Naive B cell (primary cell): ENCODE results near the gene SH3GL2. TPM values are rescaled to one million over a fixed set of nuclear protein-coding genes. Genes with fewer than 3 reads are reported as not detected.

Source experiments
- ATAC-seq, 2 donors: fragments of 150-1000 bp; cut with Tn5 transposase; 2 replicates each; pipeline ENCODE4 v1.10.0; 2021; ENCODE audit warnings: low read depth in 2 of 2, mild to moderate bottlenecking in 2 of 2, moderate library complexity in 2 of 2
- DNase-seq: peaks from one replicate; pipeline ENCODE4 v3.0.0; 2022
- H3K27ac Mint-ChIP-seq, 6 donors: one replicate each; pipeline ENCODE4 v1.8.0; 2020 to 2022; ENCODE audit warnings: mild to moderate bottlenecking in 6 of 6, mixed read lengths in 6 of 6, moderate library complexity in 5 of 6, inconsistent platforms in 2 of 6
- H3K27me3 Mint-ChIP-seq, 3 donors: one replicate each; pipeline ENCODE4 v1.8.0; 2021 to 2022; ENCODE audit warnings: mixed read lengths in 3 of 3, mild to moderate bottlenecking in 1 of 3
- H3K36me3 Mint-ChIP-seq, 2 donors: one replicate each; pipeline ENCODE4 v1.8.0; 2020 to 2022; ENCODE audit warnings: mixed read lengths in 2 of 2, inconsistent platforms in 1 of 2, mild to moderate bottlenecking in 1 of 2
- H3K4me1 Mint-ChIP-seq, 3 donors: one replicate each; pipeline ENCODE4 v1.8.0; 2020 to 2022; ENCODE audit warnings: mixed read lengths in 3 of 3, inconsistent platforms in 1 of 3, mild to moderate bottlenecking in 1 of 3, moderate library complexity in 1 of 3
- H3K4me3 Mint-ChIP-seq, 8 donors: one replicate each; pipeline ENCODE4 v1.8.0; 2020 to 2022; ENCODE audit warnings: mild to moderate bottlenecking in 8 of 8, mixed read lengths in 8 of 8, moderate library complexity in 8 of 8, inconsistent platforms in 2 of 8
- H3K9me3 Mint-ChIP-seq, 7 donors: one replicate each; pipeline ENCODE4 v1.8.0; 2020 to 2022; ENCODE audit warnings: mixed read lengths in 7 of 7, mild to moderate bottlenecking in 5 of 7, inconsistent platforms in 2 of 7, moderate library complexity in 1 of 7
- polyA plus RNA-seq, 6 donors: library from polyadenylated mRNA; unstranded; fragments of 300-500 nt; fragmentation: Illumina TruSeq; gene quantifications; one replicate each; pipeline ENCODE4 v1.2.3, GENCODE V29; 2021; ENCODE audit warnings: low read depth in 6 of 6

SH3GL2 gene
- not detected for polyA plus RNA-seq

DNA sequence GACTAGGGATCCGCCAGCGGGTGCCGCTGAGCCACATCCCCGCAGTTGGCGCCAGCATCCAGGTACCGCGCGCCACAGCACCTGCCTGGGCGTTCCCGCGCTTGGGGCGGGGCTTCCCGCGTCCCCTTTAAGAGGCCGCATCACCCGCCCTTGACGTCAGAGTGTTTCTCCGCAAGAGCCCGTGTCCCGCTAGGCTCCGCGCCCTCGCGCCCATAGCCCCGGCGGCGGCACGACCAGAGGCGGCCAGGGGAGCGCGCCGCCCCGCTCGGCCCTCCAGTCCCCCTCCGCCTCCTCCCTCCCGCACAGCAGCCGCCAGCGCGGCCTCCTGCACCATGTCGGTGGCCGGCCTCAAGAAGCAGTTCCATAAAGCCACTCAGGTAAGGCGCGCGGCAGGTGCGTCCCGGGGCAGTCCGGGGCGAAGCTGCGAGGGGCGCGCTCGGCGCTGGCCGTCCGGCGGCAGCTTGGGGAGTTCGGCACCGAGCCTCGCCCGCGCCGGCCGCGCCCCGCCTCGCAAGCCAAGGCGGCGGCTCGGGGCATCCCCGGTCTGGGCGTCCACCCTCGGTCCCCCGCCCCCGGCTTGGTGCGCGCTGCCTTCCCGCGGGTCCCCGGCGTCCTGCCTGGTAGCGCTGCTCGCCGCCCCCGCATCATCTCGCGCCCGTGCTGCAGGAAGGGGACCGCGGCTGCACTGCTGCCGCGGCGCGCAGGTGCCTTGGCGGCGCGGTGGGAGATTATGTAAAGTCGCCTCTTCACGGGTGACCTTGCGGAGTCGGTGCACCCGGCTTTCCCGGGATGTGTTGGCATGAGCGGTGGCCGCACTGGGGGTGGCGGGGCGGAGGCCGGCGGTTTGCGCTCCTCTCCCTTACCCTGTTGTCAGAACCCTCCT is at the start of gene SH3GL2:
SH3GL2 (plus strand) TSS at position 156 of the 883 bp plus-strand sequence.
- peaks cover 0 to 7% of the 10 kb centered on the region in 2 donors for H3K36me3 Mint-ChIP-seq
- no peak for ATAC-seq
- H3K4me1 Mint-ChIP-seq: peaks cover 0 to 4% (median 4%) of the 10 kb centered on the region in 3 donors
- peak within 1 kb of the TSS in 1 of 6 donors; percentile 54 for H3K27ac Mint-ChIP-seq
- no peak for DNase-seq
- peaks cover 31 to 39% (median 35%) of the 10 kb centered on the region in 3 donors for H3K27me3 Mint-ChIP-seq
- peaks cover 0 to 18% (median 5%) of the 10 kb centered on the region in 7 donors for H3K9me3 Mint-ChIP-seq
- H3K4me3 Mint-ChIP-seq: peak within 1 kb of the TSS in 7 of 8 donors; percentile 27 to 75 (median 63)

DNA sequence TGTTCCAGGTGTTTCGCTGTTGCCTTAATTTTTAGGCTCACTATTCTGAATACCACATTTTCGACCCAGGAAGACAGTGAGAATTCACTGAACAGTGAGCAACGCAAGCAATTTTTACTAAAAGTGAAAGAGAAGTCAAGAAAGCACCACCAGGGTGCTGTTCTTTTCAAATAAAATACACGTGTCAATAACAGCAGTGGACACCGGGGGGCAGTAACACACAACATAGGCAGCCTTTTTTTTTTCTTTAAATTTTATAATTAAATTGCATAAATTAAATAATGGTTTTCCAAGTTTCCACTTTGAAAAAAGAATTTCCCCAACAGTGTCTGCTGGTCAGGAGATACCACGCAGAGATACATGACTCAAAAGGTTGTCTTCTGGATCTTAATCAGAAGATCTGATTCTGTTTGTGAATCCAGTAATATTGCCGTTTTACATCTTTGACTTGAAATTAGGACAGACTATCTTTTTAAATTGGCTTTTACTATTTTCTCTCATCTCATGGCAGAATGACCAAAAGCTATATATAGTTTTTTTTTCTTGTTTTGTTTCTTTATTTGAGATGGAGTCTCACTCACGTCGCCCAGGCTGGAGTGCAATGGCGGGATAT is 47.1 kb upstream of the SH3GL2 start:
- DNase-seq (no peak), ATAC-seq (no peak)
- Mint-ChIP-seq H3K4me3 (no peak overlapping the region), H3K36me3 (no peaks in the 10 kb centered on the region), H3K27me3 (no peaks in the 10 kb centered on the region), H3K4me1 (no peaks in the 10 kb centered on the region), H3K27ac (no peak overlapping the region), H3K9me3 (peaks cover 0 to 2% (median 0%) of the 10 kb centered on the region in 7 donors)

DNA sequence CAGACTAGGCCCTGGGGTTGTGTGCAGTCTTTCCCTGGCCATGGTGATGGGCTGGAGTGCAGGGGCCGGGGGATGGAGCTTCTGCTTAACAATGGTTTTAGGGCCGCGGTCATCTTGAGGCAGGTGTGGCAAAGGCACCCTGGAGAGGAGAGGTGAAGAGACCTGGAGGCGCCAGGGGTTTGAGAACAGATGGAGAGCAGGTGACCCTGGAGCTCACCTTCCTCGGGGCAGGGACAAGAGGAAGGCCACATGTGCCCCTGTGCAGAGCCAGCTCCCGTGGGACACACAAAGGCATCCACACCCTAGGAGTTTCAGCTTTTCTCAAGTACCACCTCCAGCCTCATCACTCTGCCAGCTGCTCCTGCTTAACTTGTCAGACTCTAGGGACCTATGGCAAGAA is 46.4 kb upstream of the SH3GL2 start:
- Mint-ChIP-seq H3K27ac (no peak overlapping the region), H3K27me3 (no peaks in the 10 kb centered on the region), H3K4me3 (no peak overlapping the region), H3K9me3 (peaks cover 0 to 4% (median 0%) of the 10 kb centered on the region in 7 donors), H3K36me3 (no peaks in the 10 kb centered on the region), H3K4me1 (no peaks in the 10 kb centered on the region)
- DNase-seq (no peak), ATAC-seq (no peak)

DNA sequence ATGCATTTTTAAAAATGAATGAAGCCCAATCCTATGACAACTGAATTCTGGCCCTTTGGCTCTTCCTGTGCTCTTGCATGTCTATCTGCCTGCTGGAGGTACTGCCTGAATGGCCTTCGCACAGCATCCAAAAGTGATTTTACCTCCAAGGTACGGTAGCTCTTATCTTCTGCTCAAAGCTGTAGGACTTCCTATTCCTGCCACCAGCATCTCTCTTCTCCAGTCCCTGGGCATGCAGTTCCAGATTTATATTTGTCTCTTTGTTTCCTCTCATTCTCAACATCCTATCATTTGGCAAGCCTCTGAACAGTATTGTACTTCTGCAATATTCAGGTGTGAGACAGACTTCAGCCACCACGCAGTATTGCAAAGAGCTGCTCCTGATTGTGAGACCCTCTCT is 43.7 kb upstream of the SH3GL2 start:
- H3K4me3 Mint-ChIP-seq: no peak overlapping the region
- DNase-seq (no peak), ATAC-seq (no peak)
- H3K27ac Mint-ChIP-seq: peak overlapping the region in 1 of 6 donors; percentile 22
- H3K27me3 Mint-ChIP-seq: no peaks in the 10 kb centered on the region
- no peaks in the 10 kb centered on the region for H3K4me1 Mint-ChIP-seq
- H3K36me3 Mint-ChIP-seq: no peaks in the 10 kb centered on the region
- peaks cover 0 to 4% (median 0%) of the 10 kb centered on the region in 7 donors for H3K9me3 Mint-ChIP-seq

DNA sequence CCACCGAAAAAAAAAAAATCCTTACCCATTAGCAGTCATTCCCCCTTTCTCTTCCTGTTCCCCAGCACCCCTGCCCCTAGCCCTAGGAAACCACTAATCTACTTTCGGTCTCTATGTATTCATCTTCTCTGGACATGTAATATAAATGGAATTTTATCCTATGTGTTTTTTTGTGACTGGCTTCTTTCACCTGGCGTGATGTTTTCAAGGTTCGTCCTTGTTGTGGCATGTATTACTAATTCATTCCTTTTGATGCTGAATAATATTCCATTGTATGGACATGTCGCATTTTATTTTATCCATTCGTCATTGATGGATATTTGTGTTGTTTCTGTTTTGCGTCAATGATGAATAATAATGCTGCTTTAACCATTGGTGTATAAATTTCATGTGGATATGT is 42.8 kb upstream of the SH3GL2 start:
- no peak overlapping the region for H3K4me3 Mint-ChIP-seq
- H3K27me3 Mint-ChIP-seq: no peaks in the 10 kb centered on the region
- DNase-seq: no peak
- no peaks in the 10 kb centered on the region for H3K36me3 Mint-ChIP-seq
- no peak for ATAC-seq
- H3K9me3 Mint-ChIP-seq: peaks cover 0 to 8% (median 3%) of the 10 kb centered on the region in 7 donors
- no peak overlapping the region for H3K27ac Mint-ChIP-seq
- no peaks in the 10 kb centered on the region for H3K4me1 Mint-ChIP-seq

DNA sequence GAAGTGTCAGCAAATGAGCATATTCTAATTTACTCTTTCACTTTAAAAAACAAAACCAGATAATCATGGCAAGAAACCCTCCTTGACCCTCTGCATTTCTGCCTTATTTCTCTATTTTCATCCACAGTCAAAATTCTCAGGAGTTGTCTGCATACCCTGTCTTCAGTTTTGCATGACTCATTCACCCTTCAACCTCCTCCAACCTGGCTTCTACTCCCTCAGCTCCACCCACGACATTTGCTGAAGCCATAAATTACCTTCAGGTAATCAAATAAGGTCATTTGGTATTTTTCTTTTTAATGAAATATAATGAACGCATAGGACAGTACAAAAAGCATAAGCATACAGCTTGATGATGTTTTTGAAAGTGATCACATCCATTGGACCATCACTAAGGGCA is 27.8 kb upstream of the SH3GL2 start:
- H3K9me3 Mint-ChIP-seq: peaks cover 0 to 25% (median 18%) of the 10 kb centered on the region in 7 donors
- no peaks in the 10 kb centered on the region for H3K27me3 Mint-ChIP-seq
- no peaks in the 10 kb centered on the region for H3K36me3 Mint-ChIP-seq
- H3K27ac Mint-ChIP-seq: no peak overlapping the region
- H3K4me3 Mint-ChIP-seq: no peak overlapping the region
- DNase-seq: no peak
- H3K4me1 Mint-ChIP-seq: no peaks in the 10 kb centered on the region
- no peak for ATAC-seq

- no peaks in the 10 kb centered on the region for H3K4me1 Mint-ChIP-seq
- DNase-seq: no peak
- ATAC-seq: no peak
- no peaks in the 10 kb centered on the region for H3K36me3 Mint-ChIP-seq
- H3K27me3 Mint-ChIP-seq: peaks cover 0 to 4% (median 0%) of the 10 kb centered on the region in 3 donors
- H3K4me3 Mint-ChIP-seq: no peak overlapping the region
- no peak overlapping the region for H3K27ac Mint-ChIP-seq
- peaks cover 0 to 10% (median 1%) of the 10 kb centered on the region in 7 donors for H3K9me3 Mint-ChIP-seq
Measured at GRCh38 chr9:17555362-17556054, 23.4 kb upstream of the SH3GL2 start.

- Mint-ChIP-seq H3K4me1 (no peaks in the 10 kb centered on the region), H3K4me3 (no peak overlapping the region), H3K36me3 (no peaks in the 10 kb centered on the region), H3K27me3 (peaks cover 0 to 4% (median 0%) of the 10 kb centered on the region in 3 donors), H3K27ac (no peak overlapping the region), H3K9me3 (peaks cover 0 to 6% (median 1%) of the 10 kb centered on the region in 7 donors)
- no peak for ATAC-seq
- no peak for DNase-seq
Measured at GRCh38 chr9:17556255-17556654, 22.6 kb upstream of the SH3GL2 start.

DNA sequence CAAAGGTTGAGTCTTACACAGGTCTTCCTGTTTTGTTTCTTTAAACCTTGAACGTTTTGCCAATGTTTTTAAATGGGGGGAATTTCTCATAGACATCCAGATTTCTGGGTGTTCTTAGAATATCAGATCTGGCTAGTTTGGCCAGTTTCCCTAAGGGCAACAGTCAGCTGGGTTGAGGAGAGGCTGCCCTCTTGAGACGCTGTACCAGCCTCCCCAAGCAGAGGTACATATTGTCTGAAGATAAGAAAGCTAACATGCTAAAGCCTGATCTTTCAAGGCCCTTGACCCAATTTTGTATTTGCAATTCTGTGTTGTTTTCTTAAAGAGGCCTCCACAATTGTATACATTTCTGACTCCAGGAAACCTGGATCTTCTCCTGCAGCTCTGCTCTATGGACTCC is 21.9 kb upstream of the SH3GL2 start:
- Mint-ChIP-seq H3K9me3 (peaks cover 0 to 7% (median 1%) of the 10 kb centered on the region in 7 donors), H3K27ac (no peak overlapping the region), H3K4me1 (no peaks in the 10 kb centered on the region), H3K4me3 (no peak overlapping the region), H3K36me3 (no peaks in the 10 kb centered on the region), H3K27me3 (peaks cover 0 to 4% (median 0%) of the 10 kb centered on the region in 3 donors)
- DNase-seq (no peak), ATAC-seq (no peak)

DNA sequence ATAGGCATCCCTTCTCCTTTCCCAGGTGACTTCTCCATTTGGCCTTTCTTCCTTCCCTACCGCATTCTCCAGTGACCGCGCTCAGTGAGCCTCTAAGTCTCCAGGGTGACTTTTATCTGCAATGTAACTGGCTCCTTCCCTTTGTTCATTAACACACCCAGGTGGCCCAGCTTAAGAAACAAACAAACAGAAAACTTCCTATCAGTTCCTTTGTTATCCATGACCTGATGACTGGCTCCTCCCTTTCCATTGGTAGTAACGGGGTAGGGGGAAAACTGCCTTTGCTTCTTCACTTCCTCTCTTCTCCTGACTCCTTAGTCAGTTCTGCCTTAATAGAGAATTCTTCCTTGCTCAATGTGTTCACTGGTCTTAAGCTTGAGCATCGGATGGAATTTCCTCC is 7.0 kb upstream of the SH3GL2 start:
- no peak overlapping the region for H3K4me3 Mint-ChIP-seq

DNA sequence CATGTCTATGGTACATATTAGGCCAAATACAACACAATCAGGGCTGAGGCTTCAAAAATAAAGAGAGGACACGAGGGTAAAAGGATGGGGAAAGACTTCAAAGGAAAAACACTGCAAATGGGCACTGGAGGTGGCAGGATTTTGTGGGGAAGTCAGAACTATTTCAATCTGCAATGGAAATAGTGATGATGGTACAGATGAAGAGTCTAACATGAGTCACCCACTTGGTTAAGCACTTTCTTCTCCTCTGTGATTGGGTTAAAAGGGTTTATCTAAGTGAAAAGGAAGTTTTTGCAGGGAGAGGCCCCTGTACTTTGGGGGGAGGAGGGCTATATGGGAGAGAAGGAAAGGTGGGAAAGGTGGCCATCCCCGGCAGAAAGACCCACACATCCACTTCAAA is 4.5 kb upstream of the SH3GL2 start:
- H3K27me3 Mint-ChIP-seq: peaks cover 23 to 27% (median 25%) of the 10 kb centered on the region in 3 donors
- H3K4me1 Mint-ChIP-seq: peaks cover 0 to 3% (median 0%) of the 10 kb centered on the region in 3 donors
- peaks cover 0 to under 1% of the 10 kb centered on the region in 2 donors for H3K36me3 Mint-ChIP-seq
- H3K9me3 Mint-ChIP-seq: peaks cover 0 to 18% (median 5%) of the 10 kb centered on the region in 7 donors
- peak overlapping the region in 1 of 6 donors; percentile 33 for H3K27ac Mint-ChIP-seq
- DNase-seq (no peak), ATAC-seq (no peak)
- no peak overlapping the region for H3K4me3 Mint-ChIP-seq

More for the DNA sequence above, 7.0 kb upstream of the SH3GL2 start:
- Mint-ChIP-seq H3K27me3 (peaks cover 7 to 14% (median 11%) of the 10 kb centered on the region in 3 donors), H3K36me3 (no peaks in the 10 kb centered on the region), H3K4me1 (no peaks in the 10 kb centered on the region), H3K27ac (no peak overlapping the region), H3K9me3 (peaks cover 0 to 15% (median 5%) of the 10 kb centered on the region in 7 donors)
- no peak for ATAC-seq
- no peak for DNase-seq

DNA sequence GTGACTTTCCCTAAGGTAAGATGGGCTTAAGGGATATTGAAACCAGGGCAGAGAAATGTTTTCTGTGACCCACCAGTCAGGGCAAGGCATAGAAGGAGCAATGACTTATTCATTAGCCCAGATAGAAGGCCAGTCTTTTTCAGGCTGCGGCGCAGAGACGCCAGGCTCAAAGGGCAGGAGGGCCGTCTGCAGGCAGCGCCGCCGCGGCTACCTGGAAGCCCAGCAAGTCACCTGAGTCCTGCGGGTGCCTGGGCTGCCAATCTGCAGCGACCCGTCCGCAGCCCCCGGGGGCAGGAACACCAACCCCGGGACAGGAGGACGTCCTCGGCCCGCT is 322 bp upstream of the SH3GL2 start:
- Mint-ChIP-seq H3K4me3 (peak overlapping the region in 4 of 8 donors; percentile 30 to 60 (median 30)), H3K27me3 (peaks cover 31 to 41% (median 39%) of the 10 kb centered on the region in 3 donors), H3K36me3 (peaks cover 0 to 7% of the 10 kb centered on the region in 2 donors), H3K9me3 (peaks cover 0 to 18% (median 5%) of the 10 kb centered on the region in 7 donors), H3K4me1 (peaks cover 0 to 4% (median 4%) of the 10 kb centered on the region in 3 donors), H3K27ac (no peak overlapping the region)
- ATAC-seq: no peak
- no peak for DNase-seq

DNA sequence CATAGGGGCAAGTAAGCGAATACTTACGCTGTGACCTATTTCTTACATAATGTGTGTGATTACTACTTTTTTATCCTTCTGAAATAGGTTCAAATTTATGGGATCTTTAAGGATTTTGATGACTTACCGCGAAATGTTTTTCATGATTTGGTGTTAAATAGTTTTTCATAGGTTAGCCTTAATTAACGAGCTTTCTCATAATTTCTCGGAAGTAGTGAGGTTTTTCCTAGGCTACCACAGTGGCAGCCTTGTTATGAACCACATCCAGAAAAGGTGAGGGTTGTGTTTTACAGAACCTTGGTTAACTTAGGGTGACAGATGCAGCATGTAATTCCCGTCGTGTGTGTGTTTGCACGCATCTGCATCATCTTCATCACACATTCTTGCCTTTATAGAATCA is 1.3 kb downstream of the SH3GL2 start:
- Mint-ChIP-seq H3K36me3 (peaks cover 0 to 7% of the 10 kb centered on the region in 2 donors), H3K27ac (no peak overlapping the region), H3K9me3 (peaks cover 0 to 17% (median 3%) of the 10 kb centered on the region in 7 donors), H3K27me3 (peaks cover 32 to 39% (median 37%) of the 10 kb centered on the region in 3 donors), H3K4me3 (no peak overlapping the region), H3K4me1 (peaks cover 0 to 4% (median 4%) of the 10 kb centered on the region in 3 donors)
- DNase-seq: no peak
- ATAC-seq: no peak
